ENCODE measurements around the gene NBEAL2.

Gene NBEAL2

DNA sequence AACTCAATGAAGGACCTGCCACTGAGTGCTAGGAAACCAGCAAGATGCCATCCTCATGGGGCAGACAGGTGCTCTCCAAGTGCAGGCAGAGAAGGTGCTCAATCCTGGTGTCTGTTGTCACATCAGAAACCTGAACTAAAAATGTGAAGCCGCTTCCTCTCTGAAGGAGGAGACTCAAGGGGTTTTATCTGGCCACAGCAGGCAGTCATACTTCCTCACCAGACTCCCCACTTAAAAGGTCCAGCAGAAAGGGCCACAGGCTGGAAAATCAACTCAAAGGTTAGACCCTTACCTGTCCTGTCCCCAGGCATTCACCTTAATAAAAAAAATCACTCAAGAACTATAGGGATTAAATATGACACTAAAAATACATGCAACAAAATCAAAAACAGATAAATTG, 7.7 kb upstream of the NBEAL2 start:
- no peak for DNase-seq (ENCODE audit: low read depth)
- H3K4me3 ChIP-seq (ENCODE audit: control insufficient read depth, low read depth, low read length): no peak overlapping the region
- TF ChIP-seq, protein P1, sequence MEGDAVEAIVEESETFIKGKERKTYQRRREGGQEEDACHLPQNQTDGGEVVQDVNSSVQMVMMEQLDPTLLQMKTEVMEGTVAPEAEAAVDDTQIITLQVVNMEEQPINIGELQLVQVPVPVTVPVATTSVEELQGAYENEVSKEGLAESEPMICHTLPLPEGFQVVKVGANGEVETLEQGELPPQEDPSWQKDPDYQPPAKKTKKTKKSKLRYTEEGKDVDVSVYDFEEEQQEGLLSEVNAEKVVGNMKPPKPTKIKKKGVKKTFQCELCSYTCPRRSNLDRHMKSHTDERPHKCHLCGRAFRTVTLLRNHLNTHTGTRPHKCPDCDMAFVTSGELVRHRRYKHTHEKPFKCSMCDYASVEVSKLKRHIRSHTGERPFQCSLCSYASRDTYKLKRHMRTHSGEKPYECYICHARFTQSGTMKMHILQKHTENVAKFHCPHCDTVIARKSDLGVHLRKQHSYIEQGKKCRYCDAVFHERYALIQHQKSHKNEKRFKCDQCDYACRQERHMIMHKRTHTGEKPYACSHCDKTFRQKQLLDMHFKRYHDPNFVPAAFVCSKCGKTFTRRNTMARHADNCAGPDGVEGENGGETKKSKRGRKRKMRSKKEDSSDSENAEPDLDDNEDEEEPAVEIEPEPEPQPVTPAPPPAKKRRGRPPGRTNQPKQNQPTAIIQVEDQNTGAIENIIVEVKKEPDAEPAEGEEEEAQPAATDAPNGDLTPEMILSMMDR (conservative IDR thresholded peaks at IDR 0.05; ENCODE audit: control insufficient read depth, insufficient read depth, low read depth, low read length): no peak

GRCh38 chr3:46972396-46972795, 7.1 kb upstream of the NBEAL2 start:
- no peak overlapping the region for H3K4me3 ChIP-seq (ENCODE audit: control insufficient read depth, low read depth, low read length)
- DNase-seq (ENCODE audit: low read depth): no peak
- TF ChIP-seq, protein P1 (conservative IDR thresholded peaks at IDR 0.05; ENCODE audit: control insufficient read depth, insufficient read depth, low read depth, low read length): no peak

DNA sequence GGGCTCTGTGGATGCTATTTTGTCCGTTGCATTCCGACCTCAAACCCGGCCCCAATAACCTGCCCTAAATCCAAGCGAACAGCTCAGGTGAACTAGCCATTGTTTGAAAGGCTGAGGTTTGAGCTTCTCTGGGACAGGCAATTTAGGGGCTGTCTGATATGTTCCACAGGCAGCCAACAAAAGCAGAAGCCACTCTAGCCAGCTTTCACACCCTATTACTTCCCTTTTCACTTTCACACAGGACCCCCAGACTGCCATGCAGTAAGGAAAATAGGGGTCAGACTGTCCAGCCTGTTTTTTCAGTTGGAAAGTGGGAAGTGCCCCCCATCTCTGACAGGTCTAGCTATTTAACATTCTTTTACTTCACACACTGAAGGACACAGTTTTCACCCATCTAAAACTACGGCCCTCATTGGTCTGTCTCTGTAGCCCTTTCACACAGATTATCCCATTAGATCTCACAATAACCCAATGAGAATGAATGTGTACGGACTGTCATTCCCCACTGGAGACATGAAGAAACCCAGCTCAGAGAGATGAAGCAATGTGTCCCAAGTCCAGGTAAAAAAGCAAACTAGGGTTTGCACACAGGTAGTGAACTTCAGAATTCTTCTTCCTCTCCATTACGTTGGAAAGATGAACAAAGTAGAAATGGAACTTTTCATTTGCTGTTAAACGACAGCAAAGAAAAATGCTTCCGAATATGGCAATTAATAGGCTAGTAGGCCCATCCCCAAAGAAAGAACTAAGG, 4.9 kb upstream of the NBEAL2 start:
- DNase-seq (ENCODE audit: low read depth): no peak

DNA sequence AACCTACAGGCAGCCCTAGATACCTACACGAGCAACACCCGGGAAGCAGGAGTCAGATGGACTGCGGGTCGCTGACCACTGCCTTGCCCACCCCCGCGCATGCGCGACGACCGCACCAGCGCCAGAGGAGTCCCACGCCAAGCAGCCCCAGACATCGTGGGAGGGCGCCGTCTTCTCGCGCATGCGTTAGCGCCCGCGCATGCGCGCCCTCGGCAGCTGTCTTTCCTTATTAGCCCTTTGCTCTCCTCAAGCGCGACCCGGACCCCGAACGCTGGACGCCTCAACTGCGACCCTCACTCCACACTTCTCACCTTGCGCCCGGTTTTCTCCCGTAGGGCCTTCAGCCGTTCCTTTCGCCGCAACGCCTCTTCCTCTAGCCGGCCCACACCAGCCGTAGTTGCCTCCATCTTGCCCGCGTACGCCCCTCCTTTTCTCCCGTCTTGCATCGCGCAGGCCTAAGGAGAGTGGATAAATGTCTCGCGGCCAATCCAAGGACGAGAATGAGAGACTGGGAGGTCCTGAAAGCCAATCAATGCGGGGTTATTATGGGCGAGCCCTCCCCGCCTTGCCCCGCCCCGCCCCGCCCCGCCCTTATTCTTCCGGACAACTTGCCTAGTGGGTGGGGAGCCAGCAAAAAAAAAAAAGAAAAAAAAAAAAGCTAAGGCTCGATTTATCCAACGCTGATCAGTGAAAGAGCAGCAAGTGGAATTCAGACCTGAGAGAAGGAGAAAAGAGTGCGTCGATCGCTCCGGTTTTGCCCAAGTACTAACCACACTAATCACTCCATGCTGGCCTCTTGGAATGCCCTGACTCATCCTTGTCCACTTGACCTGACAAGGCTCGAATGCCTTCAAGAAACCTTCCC, 2.9 kb upstream of the NBEAL2 start, which contains the start of gene CCDC12:
TSS of gene CCDC12 (minus strand) at position 420 of the 865 bp plus-strand sequence. CDS start at position 407, 13 bp downstream.
- peak within 1 kb of the TSS; percentile 96 for H3K4me3 ChIP-seq (ENCODE audit: control insufficient read depth, low read depth, low read length)
- DNase-seq (ENCODE audit: low read depth): peak; percentile 100
- TF ChIP-seq, protein P1 (conservative IDR thresholded peaks at IDR 0.05; ENCODE audit: control insufficient read depth, insufficient read depth, low read depth, low read length): no peak

More for the DNA sequence above, 4.9 kb upstream of the NBEAL2 start:
- TF ChIP-seq, protein P1 (conservative IDR thresholded peaks at IDR 0.05; ENCODE audit: control insufficient read depth, insufficient read depth, low read depth, low read length): no peak
- no peak overlapping the region for H3K4me3 ChIP-seq (ENCODE audit: control insufficient read depth, low read depth, low read length)

DNA sequence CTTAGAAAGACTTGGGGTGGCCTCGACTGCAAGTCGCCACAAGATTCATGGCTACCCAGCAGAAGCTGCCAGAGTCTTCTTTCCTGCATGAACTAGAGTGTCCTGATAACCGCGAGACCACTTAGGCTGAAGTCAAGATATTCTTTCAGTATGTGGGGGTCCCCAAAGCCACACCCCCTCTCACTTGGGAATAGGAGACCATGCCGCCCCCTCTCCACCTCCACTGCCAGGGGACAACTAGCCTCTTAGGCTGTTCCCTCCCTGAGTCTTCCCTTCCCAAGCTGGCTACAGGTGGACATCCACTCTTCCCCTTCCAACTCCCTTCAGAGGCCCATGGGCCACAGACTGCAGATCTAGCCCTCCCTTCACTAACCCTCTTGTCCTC, 1.7 kb upstream of the NBEAL2 start:
- no peak overlapping the region for H3K4me3 ChIP-seq (ENCODE audit: control insufficient read depth, low read depth, low read length)
- no peak for DNase-seq (ENCODE audit: low read depth)
- TF ChIP-seq, protein P1 (conservative IDR thresholded peaks at IDR 0.05; ENCODE audit: control insufficient read depth, insufficient read depth, low read depth, low read length): no peak

GRCh38 chr3:46978381-46978780, 1.1 kb upstream of the NBEAL2 start:
- DNase-seq (ENCODE audit: low read depth): no peak
- H3K4me3 ChIP-seq (ENCODE audit: control insufficient read depth, low read depth, low read length): no peak overlapping the region
- TF ChIP-seq, protein P1 (conservative IDR thresholded peaks at IDR 0.05; ENCODE audit: control insufficient read depth, insufficient read depth, low read depth, low read length): no peak
